Pancreas (tissue), 10 donors: ENCODE results near the gene MZT2B. TPM values are rescaled to one million over a fixed set of nuclear protein-coding genes. Genes with fewer than 3 reads are reported as not detected.
A peak's percentile ranks its signal among the peaks of the same experiment; 100 is the strongest.
"Not testable (repeated sequence)": the region's sequence is repeated elsewhere in the genome, so short reads cannot be mapped to it uniquely, and the experiment has no call there.

ENCODE experiments used
- ATAC-seq, 4 donors: fragments of 200-7000 bp; cut with Tn5 transposase; one replicate each; pipeline versions ENCODE4 v1.8.0 to v1.9.1; 2020; ENCODE audit warnings: mild to moderate bottlenecking in 4 of 4, moderate library complexity in 4 of 4
- DNase-seq, 6 donors: peaks; one replicate each; pipeline ENCODE4 v3.0.0-alpha.2; 2020
- FAIRE-seq: peaks from 2 replicates; lab custom pipeline; 2012; peaks lifted over from hg19 to GRCh38; lab: Jason Lieb, UNC
- H3K27ac ChIP-seq, 4 donors: fragments of 200-600 bp; sonication (generic); 1 replicate in 3 of 4; 2 replicates in 1 of 4; pipeline versions ENCODE4 v1.5.0 to v1.8.0; 2020
- H3K27me3 ChIP-seq, 4 donors: fragments of 200-600 bp; one replicate each; pipeline ENCODE4 v1.8.0; 2021
- H3K36me3 ChIP-seq, 3 donors: fragments of 200-600 bp; sonication (generic) in 1 of 3; one replicate each; pipeline versions ENCODE4 v1.5.0 to v1.8.0; 2020 to 2021
- H3K4me1 ChIP-seq, 3 donors: fragments of 200-600 bp; one replicate each; pipeline ENCODE4 v1.8.0; 2021
- H3K4me3 ChIP-seq, 4 donors: fragments of 200-600 bp; sonication (generic) in 2 of 4; one replicate each; pipeline versions ENCODE4 v1.5.0 to v1.8.0; 2020 to 2021
- H3K9me3 ChIP-seq, 4 donors: fragments of 200-600 bp; one replicate each; pipeline ENCODE4 v1.8.0; 2021
- WGBS, 2 donors: extraction: QIAGEN DNeasy Blood & Tissue Kit; methylation state at CpG; one replicate each; pipeline ENCODE4 v1.1.7; 2013; 5-methylcytosine and 5-hydroxymethylcytosine counted together
- intact Hi-C, 3 donors: fragments of 100-400 bp; cut with DNase I; formaldehyde crosslinking; loops; one replicate each; pipeline versions ENCODE4 v1.11.1 to v1.14.2; 2022
- polyA plus RNA-seq, 2 donors: library from polyadenylated mRNA; stranded (reverse); fragments of 200-250 nt; gene quantifications; one replicate each; pipeline ENCODE4 v1.2.3, GENCODE V29; 2013
- total RNA-seq, 6 donors: library from RNA; stranded (reverse); fragmentation: NEBNext Ultra II Directional in 4 of 6; extraction: Animal tissue kit (Norgen Biotek cat#: 25700) in 4 of 6; gene quantifications; one replicate each; pipeline versions ENCODE4 v1.2.1 to v1.2.4, GENCODE V29; 2021 to 2023
- TF ChIP-seq, protein P1 (sequence below), 4 donors: fragments of 200-600 bp; sonication (generic) in 3 of 4; IDR thresholded peaks; one replicate each; pipeline versions ENCODE4 v1.5.0 to v1.8.0; 2021; ENCODE audit warnings: antibody characterized with exemption in 4 of 4
- donor health status: healthy with polysubstance abuse.
- donor health status: DM: no; HTN: no; CAD: no; lungs with moderate emphysema.
- donor health status: DM: no; HTN: no; CAD: no.
- donor health status: control.
- donor health status: control.
- donor health status: Bipolar disorder and iron deficiency.
- donor health status: DM: yes; HTN: yes; CAD: no.
- donor health status: DM: no; HTN: no; CAD: no.
- donor health status: DM: no; HTN: no; CAD: no.
- donor health status: DM: yes; HTN: yes; CAD: no.

MZT2B gene, protein sequence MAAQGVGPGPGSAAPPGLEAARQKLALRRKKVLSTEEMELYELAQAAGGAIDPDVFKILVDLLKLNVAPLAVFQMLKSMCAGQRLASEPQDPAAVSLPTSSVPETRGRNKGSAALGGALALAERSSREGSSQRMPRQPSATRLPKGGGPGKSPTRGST
- total RNA-seq: 100 to 1,000 TPM; 126 to 194 (median 170) TPM
- polyA plus RNA-seq: 100 to 1,000 TPM; 181 to 279 TPM

GRCh38 chr2:130181880-130182682 lies at the start of gene MZT2B:
Gene MZT2B (plus strand): TSS chr2:130182262. CDS start chr2:130182283, 21 bp downstream.
- intact Hi-C loops, H3K4me1 ChIP-seq, H3K27me3 ChIP-seq, FAIRE-seq, H3K9me3 ChIP-seq, H3K36me3 ChIP-seq: not testable (repeated sequence)
- WGBS, 2 donors: 0 to 1% methylated on average over 61 to 83 of the region's 86 CpGs
- Histone ChIP-seq H3K27ac (peak within 1 kb of the TSS; percentile 79 to 92 (median 89)), H3K4me3 (peak within 1 kb of the TSS; percentile 70 to 98 (median 86))
- DNase-seq (peak; percentile 85 to 97 (median 90)), ATAC-seq (peak; percentile 89 to 94 (median 90))
- TF ChIP-seq, protein P1, sequence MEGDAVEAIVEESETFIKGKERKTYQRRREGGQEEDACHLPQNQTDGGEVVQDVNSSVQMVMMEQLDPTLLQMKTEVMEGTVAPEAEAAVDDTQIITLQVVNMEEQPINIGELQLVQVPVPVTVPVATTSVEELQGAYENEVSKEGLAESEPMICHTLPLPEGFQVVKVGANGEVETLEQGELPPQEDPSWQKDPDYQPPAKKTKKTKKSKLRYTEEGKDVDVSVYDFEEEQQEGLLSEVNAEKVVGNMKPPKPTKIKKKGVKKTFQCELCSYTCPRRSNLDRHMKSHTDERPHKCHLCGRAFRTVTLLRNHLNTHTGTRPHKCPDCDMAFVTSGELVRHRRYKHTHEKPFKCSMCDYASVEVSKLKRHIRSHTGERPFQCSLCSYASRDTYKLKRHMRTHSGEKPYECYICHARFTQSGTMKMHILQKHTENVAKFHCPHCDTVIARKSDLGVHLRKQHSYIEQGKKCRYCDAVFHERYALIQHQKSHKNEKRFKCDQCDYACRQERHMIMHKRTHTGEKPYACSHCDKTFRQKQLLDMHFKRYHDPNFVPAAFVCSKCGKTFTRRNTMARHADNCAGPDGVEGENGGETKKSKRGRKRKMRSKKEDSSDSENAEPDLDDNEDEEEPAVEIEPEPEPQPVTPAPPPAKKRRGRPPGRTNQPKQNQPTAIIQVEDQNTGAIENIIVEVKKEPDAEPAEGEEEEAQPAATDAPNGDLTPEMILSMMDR (IDR thresholded peaks at IDR 0.05): peak; percentile 66 to 91 (median 76)

DNA sequence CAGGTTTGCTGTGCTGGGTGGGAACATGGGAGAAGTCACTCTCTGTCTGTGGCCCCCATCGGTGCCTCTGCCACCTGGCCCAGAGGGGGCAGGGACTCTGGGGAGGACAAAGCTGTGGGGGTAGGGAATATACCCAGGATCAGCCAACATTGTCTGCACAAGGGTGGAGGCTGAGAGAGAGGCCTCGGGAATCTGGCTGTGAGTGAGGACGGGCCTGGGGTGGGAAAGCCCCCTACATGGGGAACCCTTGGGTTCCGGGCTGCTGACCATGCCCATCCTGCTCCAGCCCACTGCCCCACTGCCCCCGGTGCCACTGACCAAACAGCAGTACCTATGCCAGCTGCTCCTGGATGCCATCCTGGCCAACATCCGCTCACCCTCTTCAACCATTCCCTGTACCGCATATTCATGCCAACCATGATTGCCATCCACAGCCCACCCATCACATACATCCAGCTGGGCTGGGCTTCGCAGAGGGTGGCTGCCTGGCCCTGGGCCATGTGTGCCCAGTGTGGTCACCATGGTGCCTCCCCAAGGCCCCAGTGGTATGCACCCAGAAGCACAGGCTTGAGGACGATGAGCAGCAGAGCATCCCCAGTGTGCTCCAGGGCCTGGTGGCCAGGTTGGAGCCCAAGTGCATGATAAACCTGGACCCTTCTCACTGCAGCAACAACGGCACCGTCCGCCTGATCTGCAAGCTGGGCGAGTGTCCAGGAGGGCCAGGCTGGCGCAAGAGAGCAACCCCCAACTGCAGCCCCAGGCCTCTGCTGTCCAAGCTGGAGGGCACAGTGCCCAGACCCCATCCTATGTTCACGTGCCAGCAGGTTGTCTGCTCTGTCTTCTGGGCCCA lies 46.1 kb upstream of the MZT2B start:
- ATAC-seq: no peak
- no peaks in the 10 kb centered on the region for H3K9me3 ChIP-seq
- intact Hi-C loops: no loop called here
- no peaks in the 10 kb centered on the region for H3K36me3 ChIP-seq
- TF ChIP-seq, protein P1 (IDR thresholded peaks at IDR 0.05): no peak
- 84% methylated on average over 14 to 15 of the region's 15 CpGs for WGBS, 2 donors
- no peak for FAIRE-seq
- no peak for DNase-seq
- no peak overlapping the region for H3K4me3 ChIP-seq
- no peaks in the 10 kb centered on the region for H3K4me1 ChIP-seq
- H3K27ac ChIP-seq: no peak overlapping the region
- no peaks in the 10 kb centered on the region for H3K27me3 ChIP-seq

DNA sequence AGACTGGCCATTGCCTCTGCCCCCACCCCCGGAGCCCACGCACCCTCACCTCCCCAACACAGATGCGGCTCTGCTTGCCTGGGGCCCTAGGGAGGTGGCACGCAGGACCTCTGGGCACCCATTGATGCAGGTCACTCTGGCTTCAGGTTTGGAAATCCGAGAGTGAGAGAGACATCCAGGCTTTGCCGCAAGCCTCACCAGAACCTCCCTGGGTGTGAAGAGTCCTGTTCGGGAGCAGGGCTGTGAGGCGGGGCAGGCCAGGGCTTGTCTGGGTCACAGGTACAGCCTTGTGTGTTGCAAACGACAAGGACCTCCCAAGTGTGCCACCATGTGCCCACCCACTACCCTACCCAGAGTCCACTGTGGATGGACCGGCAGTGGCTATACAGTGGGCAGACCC lies 45.5 kb upstream of the MZT2B start:
- intact Hi-C loops, H3K4me3 ChIP-seq, H3K9me3 ChIP-seq, H3K27ac ChIP-seq, H3K27me3 ChIP-seq, ATAC-seq, FAIRE-seq, DNase-seq, H3K36me3 ChIP-seq, H3K4me1 ChIP-seq: not testable (repeated sequence)
- WGBS, 2 donors: 88 to 91% methylated on average over 8 of the region's 10 CpGs

GRCh38 chr2:130137118-130137517 lies 44.9 kb upstream of the MZT2B start:
- intact Hi-C loops, H3K27me3 ChIP-seq, H3K4me3 ChIP-seq, H3K4me1 ChIP-seq, FAIRE-seq, H3K27ac ChIP-seq, ATAC-seq, DNase-seq, H3K36me3 ChIP-seq, H3K9me3 ChIP-seq: not testable (repeated sequence)
- 60 to 62% methylated on average over 3 to 5 of the region's 5 CpGs for WGBS, 2 donors

DNA sequence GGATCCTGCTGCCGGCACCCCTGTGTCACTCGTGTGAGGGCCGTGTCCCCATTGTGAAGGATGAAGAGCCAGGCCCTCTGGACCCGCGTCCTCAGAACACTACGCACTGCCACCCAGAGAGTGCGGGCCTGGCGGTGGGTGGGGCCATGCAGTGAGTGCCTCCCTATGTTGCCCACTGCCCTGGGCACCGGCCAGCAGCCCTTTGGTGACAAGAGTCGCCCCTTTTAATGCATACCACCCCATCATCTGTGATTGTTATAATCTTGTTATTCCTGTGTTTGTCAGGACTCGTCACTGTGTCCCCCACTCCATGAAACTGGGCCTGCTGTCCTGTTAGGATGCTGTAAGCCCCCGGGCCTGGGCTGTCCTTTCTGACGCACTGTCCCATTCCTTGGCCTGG lies 43.7 kb upstream of the MZT2B start:
- not testable (repeated sequence) for ATAC-seq, H3K4me1 ChIP-seq
- WGBS, 2 donors: 84 to 89% methylated on average over 10 to 11 of the region's 13 CpGs

DNA sequence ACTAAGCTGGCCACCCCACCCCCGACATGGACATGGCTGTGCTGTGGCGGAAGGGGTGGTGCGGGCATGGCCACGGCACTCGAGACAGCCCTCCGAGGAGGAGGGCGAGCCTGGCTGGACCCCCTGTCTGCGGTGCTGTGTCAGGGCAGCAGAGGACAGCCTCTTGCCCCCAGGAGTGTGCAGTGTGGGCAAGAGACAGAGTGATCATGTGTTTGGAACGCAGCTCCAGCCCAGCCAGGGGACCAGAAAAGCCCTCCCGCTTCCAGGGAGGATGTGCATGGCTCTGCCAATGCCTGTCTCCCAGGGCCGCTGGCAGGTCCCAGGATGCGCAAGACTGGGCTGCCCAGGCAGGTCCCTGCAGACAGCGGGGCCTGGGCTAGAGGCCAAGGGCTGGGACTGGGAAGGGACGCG lies 43.2 kb upstream of the MZT2B start:
- not testable (repeated sequence) for FAIRE-seq

More for the DNA sequence above, 43.7 kb upstream of the MZT2B start:
- H3K4me3 ChIP-seq, H3K27ac ChIP-seq, H3K36me3 ChIP-seq, FAIRE-seq, DNase-seq, H3K27me3 ChIP-seq, H3K9me3 ChIP-seq, intact Hi-C loops: not testable (repeated sequence)

GRCh38 chr2:130139331-130140280 lies 42.5 kb upstream of the MZT2B start:
- not testable (repeated sequence) for FAIRE-seq

More for the DNA sequence above, 43.2 kb upstream of the MZT2B start:
- H3K36me3 ChIP-seq, H3K27ac ChIP-seq, H3K4me1 ChIP-seq, H3K4me3 ChIP-seq, ATAC-seq, H3K9me3 ChIP-seq, intact Hi-C loops, H3K27me3 ChIP-seq: not testable (repeated sequence)
- peak in 1 of 6 donors; percentile 46 for DNase-seq
- 75 to 85% methylated on average over 15 of the region's 15 CpGs for WGBS, 2 donors

GRCh38 chr2:130140516-130140915 lies 41.5 kb upstream of the MZT2B start:
- H3K9me3 ChIP-seq, H3K36me3 ChIP-seq, DNase-seq, ATAC-seq, FAIRE-seq, H3K27ac ChIP-seq, H3K27me3 ChIP-seq, H3K4me1 ChIP-seq, H3K4me3 ChIP-seq, intact Hi-C loops: not testable (repeated sequence)
- 78 to 93% methylated on average over 5 to 7 of the region's 7 CpGs for WGBS, 2 donors

More at GRCh38 chr2:130139331-130140280, 42.5 kb upstream of the MZT2B start:
- 78 to 86% methylated on average over 23 to 29 of the region's 30 CpGs for WGBS, 2 donors
- H3K36me3 ChIP-seq, ATAC-seq, H3K4me3 ChIP-seq, H3K9me3 ChIP-seq, H3K4me1 ChIP-seq, DNase-seq, H3K27me3 ChIP-seq, intact Hi-C loops, H3K27ac ChIP-seq: not testable (repeated sequence)
